ENCODE results near the gene EPHA6.

The EPHA6 gene

DNA sequence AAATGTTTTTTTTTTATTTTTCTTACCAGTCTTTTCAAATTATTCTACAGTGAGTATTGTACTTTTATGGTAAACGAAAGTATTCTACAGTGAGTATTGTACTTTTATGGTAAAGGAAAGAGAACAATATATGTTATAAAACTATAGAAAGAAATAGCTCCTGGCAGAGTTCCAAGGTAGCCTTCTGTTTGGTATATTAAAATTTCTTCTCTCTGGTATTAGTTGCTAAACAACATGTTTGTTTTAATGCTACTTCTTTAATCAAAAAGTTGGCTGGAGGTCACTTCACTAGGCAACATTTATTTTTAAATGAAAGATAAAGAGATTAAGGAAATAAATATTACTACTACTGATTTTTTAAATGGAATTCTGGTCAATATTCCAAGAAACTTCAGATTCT lies 841.6 kb downstream of the EPHA6 start:
- TF ChIP-seq CTCF (conservative IDR thresholded peaks at IDR 0.05; ENCODE audit: low read depth, low read length): no peak
- no peak overlapping the region for H3K4me3 ChIP-seq (ENCODE audit: low read depth, low read length)
- no peak for DNase-seq (ENCODE audit: low read depth)

- DNase-seq (ENCODE audit: low read depth): no peak
- no peak for TF ChIP-seq CTCF (conservative IDR thresholded peaks at IDR 0.05; ENCODE audit: low read depth, low read length)
- no peak overlapping the region for H3K4me3 ChIP-seq (ENCODE audit: low read depth, low read length)
Measured at GRCh38 chr3:97656638-97657037, 842.2 kb downstream of the EPHA6 start.

DNA sequence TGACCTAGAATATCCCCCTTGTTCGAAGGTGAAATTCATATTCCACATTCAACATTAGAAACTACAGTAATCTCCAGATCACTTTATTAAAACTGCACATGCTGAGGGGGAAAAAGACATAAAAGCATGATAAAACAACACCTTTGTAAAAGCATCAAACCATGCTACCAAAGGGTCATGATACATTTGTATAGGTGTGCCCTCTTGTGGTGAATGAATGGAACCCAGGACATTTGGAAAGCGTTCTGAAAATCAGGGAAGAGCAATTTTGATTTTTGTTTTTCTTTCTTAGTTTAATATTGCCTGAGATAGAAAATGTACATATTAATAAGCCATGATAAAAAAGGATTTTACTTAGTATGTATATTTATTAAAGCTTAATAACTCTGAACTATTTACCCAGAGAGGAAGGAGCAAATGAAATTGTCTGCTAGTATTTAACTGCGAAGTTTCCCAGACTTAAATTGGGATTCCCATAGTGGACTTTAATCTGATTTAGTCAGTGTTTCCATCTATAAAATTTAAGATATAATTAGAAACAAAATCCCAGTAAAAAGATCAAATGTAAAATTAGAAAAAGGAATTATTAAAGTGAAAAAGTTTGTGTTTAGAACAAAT lies 844.4 kb downstream of the EPHA6 start:
- peak; percentile 36 for DNase-seq (ENCODE audit: low read depth)
- no peak overlapping the region for H3K4me3 ChIP-seq (ENCODE audit: low read depth, low read length)
- peak; percentile 59 for TF ChIP-seq CTCF (conservative IDR thresholded peaks at IDR 0.05; ENCODE audit: low read depth, low read length)

GRCh38 chr3:97662264-97662663 lies 847.9 kb downstream of the EPHA6 start:
- TF ChIP-seq CTCF (conservative IDR thresholded peaks at IDR 0.05; ENCODE audit: low read depth, low read length): no peak
- no peak for DNase-seq (ENCODE audit: low read depth)
- H3K4me3 ChIP-seq (ENCODE audit: low read depth, low read length): no peak overlapping the region

GRCh38 chr3:97662762-97663161 lies 848.4 kb downstream of the EPHA6 start:
- no peak overlapping the region for H3K4me3 ChIP-seq (ENCODE audit: low read depth, low read length)
- no peak for TF ChIP-seq CTCF (conservative IDR thresholded peaks at IDR 0.05; ENCODE audit: low read depth, low read length)
- DNase-seq (ENCODE audit: low read depth): no peak

DNA sequence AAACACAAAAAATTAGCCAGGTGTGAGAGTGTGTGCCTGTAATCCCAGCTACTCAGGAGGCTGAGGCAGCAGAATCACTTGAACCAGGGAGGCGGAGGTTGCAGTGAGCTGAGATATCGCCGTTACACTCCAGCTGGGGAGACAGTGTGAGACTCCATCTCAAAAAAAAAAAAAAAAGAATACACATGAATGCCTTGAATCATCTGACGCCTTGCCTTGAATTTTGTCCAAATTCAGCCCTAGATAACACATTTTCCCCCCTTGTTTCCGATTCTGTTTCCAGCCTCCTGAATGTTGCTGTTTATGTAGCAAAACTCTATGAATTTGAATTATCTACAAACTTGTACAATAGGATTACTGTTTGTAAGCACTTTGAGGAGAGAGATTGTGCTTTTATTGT lies 851.5 kb downstream of the EPHA6 start:
- DNase-seq (ENCODE audit: low read depth): no peak
- H3K4me3 ChIP-seq (ENCODE audit: low read depth, low read length): no peak overlapping the region
- TF ChIP-seq CTCF (conservative IDR thresholded peaks at IDR 0.05; ENCODE audit: low read depth, low read length): no peak

DNA sequence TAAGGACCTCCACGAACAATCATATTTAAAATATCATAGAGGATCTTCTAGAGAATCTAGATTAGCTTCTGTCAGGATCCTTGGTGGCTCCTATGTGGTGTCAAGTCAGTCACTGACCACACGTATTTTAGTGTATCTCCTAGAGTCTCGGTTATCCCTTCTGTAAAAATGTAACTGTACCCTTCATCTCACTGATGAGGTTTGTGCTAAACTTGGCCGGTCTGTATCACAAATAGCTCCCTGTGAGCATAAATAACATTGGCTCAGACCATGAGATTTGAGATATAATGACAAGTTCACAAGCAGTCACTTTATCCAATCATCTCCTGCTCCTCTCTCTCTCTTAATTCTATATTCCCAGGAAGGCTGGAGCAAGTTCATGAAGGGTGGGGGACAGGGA lies 856.6 kb downstream of the EPHA6 start:
- H3K4me3 ChIP-seq (ENCODE audit: low read depth, low read length): no peak overlapping the region
- TF ChIP-seq CTCF (conservative IDR thresholded peaks at IDR 0.05; ENCODE audit: low read depth, low read length): no peak
- no peak for DNase-seq (ENCODE audit: low read depth)
